Measurements from ENCODE around the gene PRKD2.
"Not testable (repeated sequence)": the region's sequence is repeated elsewhere in the genome, so short reads cannot be mapped to it uniquely, and the experiment has no call there.

PRKD2 gene

DNA sequence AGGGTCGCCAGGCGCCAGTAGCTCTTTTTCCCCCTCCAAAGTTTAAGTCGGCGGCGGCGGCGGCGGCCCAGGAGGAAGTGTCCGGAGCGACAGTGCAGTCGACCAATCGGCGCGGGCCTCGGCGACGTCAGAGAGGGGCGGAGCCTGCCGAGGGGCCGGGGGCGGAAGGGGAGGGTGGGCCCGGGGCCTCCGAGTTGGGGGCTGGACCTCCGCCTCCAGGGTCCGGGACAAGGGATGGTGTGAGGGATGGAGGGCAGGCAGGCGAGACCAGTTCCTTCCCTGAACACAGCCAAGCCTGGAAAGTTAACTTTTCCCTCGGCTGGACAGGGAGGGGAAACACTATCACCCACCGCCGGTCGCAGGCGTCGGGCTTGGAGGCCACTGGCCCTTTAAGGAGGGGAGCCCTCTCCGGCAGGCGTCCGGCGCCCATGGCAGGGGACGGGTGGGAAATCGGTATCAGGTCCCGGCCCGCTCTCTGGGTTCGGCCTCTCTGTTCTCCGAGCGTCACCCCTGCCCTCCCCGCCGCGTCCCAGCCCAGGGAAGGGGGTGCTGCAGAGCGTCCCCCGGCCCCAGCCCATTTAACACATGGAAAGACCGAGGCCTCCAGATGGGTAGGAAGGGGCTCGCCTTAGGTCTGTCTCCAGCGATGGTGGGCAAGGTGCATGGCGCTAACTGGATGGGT is at the start of gene PRKD2:
Gene PRKD2 (minus strand): TSS at position 81 of the 682 bp plus-strand sequence. CDS start 744 bp downstream, outside the sequence.
- DNase-seq = peak; percentile 96

GRCh38 chr19:46764817-46765291 is 47.9 kb upstream of the PRKD2 start:
- DNase-seq = no peak

DNA sequence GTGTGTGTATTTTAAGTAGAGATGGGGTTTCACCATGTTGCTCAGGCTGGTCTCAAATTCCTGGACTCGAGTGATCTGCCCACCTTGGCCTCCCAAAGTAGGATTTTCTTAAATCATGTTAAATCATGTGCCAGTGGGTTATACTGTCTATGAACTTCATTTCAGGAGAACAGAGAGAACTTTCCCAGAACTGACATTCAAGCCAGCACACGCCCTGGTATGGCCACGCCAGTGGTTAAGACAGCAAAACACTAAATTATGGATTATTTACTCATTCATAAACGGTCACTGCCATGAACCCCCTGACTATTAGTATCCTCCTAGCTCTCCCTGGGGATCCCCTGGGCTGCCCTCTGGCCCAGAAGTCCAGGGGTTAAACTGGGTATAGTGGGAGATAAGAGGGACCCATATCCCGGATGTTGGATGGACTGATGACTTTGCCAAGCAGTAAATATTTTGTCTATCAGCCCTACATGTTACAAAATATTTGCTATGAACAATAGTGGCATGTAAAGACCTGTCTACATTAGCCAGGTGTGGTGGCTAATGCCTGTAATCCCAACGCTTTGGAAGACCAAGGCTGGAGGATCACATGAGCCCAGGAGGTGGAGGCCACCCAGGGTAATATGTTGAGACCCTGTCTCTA is 45.5 kb upstream of the PRKD2 start:
- no peak for DNase-seq

- DNase-seq = no peak
Measured at GRCh38 chr19:46761418-46761831, 44.5 kb upstream of the PRKD2 start.

DNA sequence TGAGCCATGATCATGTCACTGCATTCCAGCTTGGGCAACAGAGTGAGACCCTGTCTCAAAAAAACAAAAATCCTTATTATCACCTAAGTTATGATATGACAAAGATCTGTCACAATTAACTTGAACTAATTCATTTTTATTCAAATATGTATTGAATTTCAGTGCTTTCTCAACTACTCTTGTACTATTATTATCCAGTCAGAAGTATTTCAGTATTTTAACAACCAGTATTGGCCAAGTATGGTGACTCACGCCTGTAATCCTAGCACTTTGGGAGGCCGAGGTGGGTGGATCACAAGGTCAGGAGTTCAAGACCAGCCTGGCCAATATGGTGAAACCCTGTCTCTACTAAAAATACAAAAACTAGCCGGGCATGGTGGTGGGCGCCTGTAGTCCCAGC is 44.0 kb upstream of the PRKD2 start:
- not testable (repeated sequence) for DNase-seq

- no peak for DNase-seq
Measured at GRCh38 chr19:46760363-46760762, 43.4 kb upstream of the PRKD2 start.

- peak; percentile 53 for DNase-seq
Measured at GRCh38 chr19:46759817-46760333, 43.0 kb upstream of the PRKD2 start.

DNA sequence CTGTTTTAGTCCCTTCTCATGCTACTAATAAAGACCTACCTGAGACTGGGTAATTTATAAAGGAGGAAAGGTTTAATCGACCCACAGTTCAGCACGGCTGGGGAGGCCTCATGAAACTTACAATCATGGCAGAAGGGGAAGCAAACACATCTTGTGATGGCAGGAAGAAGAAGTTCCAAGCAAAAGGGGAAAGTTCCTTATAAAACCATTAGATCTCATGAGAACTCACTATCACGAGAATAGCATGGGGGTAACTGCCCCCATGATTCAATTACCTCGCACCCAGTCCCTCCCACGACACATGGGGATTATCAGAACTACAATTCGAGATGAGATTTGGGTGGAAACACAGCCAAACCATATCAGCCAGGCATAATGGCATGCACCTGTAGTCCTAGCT is 42.3 kb upstream of the PRKD2 start:
- DNase-seq = no peak

- DNase-seq = no peak
Measured at GRCh38 chr19:46756544-46756888, 39.6 kb upstream of the PRKD2 start.

GRCh38 chr19:46755853-46756543 is 39.1 kb upstream of the PRKD2 start:
- no peak for DNase-seq

DNA sequence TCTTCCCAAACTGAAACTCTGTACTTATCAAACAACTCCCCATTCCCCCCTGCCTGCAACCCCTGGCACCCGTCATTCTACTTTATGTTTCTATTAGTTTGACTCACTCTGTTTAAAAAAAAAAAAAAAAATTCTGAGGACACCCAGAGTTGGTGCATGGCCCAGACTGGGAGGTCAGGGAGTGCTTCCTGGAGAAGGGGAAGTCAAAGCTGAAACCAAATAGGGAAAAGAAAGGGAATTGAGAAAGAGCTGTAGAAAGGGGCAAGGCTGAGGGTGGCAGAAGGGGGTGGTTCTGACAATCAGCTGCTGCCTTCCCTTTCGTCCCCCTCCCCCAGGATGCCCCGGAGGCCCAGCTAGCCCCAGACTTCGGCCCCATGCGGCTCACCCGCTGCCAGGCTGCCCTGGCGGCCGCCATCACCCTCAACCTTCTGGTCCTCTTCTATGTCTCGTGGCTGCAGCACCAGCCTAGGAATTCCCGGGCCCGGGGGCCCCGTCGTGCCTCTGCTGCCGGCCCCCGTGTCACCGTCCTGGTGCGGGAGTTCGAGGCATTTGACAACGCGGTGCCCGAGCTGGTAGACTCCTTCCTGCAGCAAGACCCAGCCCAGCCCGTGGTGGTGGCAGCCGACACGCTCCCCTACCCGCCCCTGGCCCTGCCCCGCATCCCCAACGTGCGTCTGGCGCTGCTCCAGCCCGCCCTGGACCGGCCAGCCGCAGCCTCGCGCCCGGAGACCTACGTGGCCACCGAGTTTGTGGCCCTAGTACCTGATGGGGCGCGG is 38.4 kb upstream of the PRKD2 start:
- no peak for DNase-seq

DNA sequence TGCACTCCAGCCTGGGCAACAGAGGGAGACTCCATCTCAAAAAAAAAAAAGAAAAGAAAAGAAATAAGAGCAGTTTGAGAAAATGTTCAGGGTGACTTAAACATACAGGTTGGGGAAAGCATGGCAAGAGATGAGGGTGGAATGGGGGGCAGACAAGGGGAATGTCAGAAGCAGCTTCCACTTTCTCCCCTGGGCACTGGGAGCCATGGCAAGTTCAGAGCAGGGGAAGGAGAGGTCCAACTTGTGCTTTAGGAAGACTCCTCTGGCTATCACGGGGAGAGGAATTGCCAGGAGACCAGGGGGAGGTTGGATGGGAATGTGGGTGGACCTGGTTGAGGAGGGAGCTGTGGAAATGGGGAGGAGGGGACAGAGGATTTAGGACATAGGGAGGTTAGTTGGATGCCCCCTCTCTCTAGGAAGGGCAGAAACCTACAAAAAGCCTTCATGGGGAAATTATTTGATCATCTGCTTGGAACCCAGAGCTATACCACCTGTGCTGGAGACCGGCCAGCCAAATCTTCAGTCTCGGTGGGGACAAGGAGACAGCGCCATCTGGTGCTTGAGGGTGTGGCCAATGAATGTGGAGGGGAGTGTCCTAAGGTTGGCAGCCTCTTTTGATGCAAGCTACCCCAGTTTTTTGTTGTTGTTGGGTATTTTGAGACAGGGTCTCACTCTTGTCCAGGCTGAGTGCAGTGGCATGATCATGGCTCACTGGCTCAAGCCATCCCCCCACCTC is 36.7 kb upstream of the PRKD2 start:
- DNase-seq = peak; percentile 63

DNA sequence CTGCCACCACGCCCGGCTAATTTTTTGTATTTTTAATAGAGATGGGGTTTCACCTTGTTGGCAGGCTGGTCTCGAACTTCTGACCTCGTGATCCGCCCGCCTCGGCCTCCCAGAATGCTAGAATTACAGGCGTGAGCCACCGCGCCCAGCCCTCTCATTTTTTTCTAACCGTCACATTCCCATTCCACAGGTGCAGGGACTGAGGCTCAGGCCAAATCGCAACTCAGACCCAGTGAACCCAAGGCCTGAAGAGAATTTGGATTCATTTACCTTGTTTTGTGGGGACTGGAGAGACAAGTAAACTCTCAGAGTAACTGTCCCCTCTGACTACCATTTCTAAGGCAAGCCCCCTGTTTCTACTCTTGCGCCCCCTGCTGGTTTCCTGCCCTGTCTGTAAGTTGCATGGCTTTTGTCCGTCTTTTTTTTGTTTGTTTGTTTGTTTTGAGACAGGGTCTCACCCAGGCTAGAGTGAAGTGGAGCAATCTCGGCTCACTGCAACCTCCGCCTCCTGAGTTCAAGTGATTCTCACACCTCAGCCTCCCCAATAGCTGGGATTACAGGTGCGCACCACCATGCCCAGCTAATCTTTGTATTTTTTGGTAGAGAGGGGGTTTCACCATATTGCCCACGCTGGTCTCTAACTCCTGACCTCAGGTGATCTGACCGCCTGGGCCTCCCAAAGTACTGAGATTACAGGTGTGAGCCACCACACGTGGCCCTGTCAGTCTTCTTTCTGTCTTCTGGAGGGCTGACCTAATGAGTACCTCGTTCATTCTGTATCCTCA is 31.6 kb upstream of the PRKD2 start:
- DNase-seq = peak; percentile 59

DNA sequence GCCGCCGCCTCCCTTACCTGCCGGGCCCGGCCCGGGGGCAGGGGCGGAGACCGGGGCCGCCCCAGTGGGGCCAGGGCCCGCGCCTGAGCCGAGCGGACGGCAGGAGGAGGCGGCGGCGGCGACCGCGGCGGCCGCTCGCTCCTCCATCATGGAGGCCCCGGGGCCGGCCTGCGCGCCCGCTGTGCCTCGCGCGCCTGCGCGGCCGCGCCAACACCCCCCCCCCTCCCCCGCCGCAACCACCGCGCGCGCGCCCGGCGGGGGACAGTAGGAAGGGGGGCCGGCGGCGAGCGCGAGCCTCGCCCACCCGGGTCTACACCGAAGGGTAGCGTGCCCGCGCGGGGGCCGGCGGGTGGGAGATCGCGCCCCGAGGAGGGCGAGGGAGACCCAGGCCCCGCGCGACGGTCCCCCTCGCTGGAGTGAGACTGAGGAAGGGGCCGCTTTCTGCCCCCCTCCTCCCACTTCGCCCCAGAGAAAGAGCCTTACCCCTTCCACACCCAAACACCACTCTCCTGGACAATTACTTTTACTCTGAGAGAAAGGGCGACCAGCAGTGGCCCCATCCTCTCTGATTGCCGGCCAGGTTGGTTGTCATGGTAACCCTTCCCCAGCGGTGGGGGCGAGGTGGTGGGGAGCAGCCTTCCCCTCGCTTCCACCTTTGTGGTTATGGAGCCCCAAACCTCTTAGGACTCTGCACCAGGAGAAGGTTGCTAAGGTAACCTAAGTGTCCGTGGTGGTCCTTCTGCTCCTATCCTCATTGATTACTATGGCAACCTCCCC is 29.6 kb upstream of the PRKD2 start, which contains the start of gene STRN4:
Gene STRN4 (minus strand): TSS at position 170 of the 777 bp plus-strand sequence. CDS start 20 bp downstream, at position 150.
- peak; percentile 75 for DNase-seq

DNA sequence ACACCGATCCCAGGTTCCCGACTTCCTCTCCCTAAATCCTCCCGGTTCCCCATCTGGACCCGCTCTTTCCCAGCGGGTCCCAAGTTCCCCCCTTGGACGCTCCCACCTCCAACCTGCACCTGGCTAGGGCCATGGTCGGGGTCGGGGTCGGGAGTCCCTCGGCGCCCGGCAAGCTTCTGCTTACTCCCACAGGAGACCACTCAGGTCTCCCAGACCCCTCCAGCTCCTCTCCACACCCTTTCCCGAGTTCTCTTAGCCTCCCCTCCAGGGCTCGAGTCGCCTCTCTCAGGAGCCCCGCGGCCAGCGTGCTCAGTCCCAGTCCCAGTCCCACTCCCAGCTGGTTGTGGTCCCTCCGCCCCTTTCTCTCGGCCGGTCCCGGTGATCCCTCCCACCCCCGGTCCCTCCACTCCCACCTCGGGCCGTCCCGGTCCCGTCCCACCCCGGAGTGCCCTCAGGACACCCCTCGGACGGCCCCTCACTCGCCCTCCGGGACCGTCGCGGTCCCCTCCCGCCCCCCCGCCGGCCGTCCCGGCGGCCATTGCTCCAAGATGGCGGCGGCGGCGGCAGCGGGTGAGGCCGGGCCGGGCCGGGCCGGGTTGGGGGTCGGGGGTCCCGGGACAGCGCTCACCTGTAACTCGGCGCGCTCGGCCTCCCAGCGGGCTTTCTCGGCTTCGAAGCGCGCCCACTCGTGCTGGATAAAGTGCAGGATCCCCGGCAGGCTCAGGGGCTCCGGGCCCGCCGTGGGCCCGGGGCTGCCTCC is 28.8 kb upstream of the PRKD2 start, which contains the start of gene FKRP:
Gene FKRP (plus strand): TSS at position 537 of the 760 bp plus-strand sequence. CDS start 9,394 bp downstream, outside the sequence.
- no peak for DNase-seq

GRCh38 chr19:46745030-46745429 is 28.1 kb upstream of the PRKD2 start:
- DNase-seq = no peak

DNA sequence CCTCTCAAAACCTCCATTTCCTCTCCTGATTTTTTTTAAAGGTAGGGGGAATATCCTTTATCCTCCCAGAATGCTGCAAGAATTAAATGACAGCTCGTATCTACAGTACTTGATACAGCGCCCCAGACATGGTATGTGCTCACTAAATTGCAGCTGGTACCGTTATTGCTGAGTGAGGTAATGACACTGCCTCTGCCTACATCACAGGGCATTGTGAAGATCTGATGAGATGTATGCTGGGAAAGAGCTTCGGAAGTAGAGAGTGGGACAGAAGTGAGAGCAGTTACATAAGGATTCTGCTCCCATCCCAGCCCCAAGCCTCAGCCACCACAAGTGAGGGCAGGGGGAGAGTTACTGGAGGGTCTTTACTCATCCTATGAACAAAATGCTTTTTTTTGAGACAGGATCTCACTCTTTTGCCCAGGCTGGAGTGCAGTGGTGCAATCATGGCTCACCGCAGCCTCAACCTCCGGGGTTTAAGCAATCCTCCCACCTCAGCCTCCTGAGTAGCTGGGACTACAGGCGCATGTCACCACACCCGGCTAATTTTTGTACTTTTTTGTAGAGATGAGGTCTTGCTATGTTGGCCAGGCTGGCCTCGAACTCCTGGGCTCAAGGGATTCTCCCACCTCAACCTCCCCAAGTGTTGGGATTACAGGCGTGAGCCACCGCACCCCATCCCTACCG is 27.2 kb upstream of the PRKD2 start:
- no peak for DNase-seq

DNA sequence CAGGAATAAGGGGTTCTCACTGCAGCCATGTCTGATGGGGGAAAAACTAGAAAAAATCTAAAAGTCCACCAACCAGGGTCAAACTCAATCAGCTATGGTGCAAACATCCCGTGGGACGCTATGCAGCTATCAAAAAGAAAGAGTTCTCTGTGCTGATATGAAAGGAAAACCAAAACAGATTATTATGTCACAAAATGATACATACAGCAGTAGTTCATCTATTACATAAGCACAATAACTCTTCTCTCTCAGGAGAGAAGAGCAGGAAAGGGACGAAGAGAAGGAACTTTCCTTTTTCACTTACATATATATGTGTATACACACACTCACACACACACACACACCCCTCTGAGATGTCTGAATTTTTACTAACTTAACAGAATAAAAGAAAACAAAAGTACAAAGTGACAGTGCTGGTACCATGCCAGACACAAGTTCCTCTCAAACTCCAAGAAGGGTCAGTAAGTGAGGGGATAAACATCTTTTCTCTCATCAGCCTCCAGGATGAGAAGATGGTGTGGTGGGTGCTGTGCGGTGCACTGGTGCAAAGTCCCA is 26.1 kb upstream of the PRKD2 start:
- DNase-seq = no peak
